RWPE2 (cell line): Measurements from ENCODE around the gene MGRN1.

Source experiments
- ATAC-seq: fragments of 200-7000 bp; cut with Tn5 transposase; 3 replicates; pipeline ENCODE4 v1.9.1; 2021; ENCODE audit warnings: low read depth
- DNase-seq: peaks from one replicate; pipeline ENCODE4 v3.0.0-alpha.2; 2020; ENCODE audit warnings: low spot score
- H3K27ac ChIP-seq: fragments of 450-650 bp; 2 replicates; pipeline ENCODE4 v1.5.1; 2017; ENCODE audit warnings: mild to moderate bottlenecking; ENCODE audit not compliant: poor library complexity, severe bottlenecking
- H3K27me3 ChIP-seq: fragments of 250-450 bp; sonication (Bioruptor Pico); 2 replicates; pipeline ENCODE4 v1.5.1; 2021; ENCODE audit warnings: mild to moderate bottlenecking, moderate library complexity; ENCODE audit not compliant: insufficient read depth, poor library complexity, severe bottlenecking
- H3K36me3 ChIP-seq: fragments of 250-450 bp; sonication (Bioruptor Pico); 2 replicates; pipeline ENCODE4 v1.5.1; 2020; ENCODE audit warnings: low read depth, mild to moderate bottlenecking, moderate library complexity
- H3K4me1 ChIP-seq: fragments of 250-450 bp; sonication (Bioruptor Pico); 2 replicates; pipeline ENCODE4 v1.5.1; 2021; ENCODE audit warnings: mild to moderate bottlenecking, moderate library complexity; ENCODE audit not compliant: insufficient read depth, poor library complexity, severe bottlenecking
- H3K4me3 ChIP-seq: fragments of 250-450 bp; sonication (Bioruptor Pico); 2 replicates; pipeline ENCODE4 v1.5.1; 2021; ENCODE audit warnings: mild to moderate bottlenecking, moderate library complexity; ENCODE audit not compliant: severe bottlenecking
- H3K9me3 ChIP-seq: fragments of 250-450 bp; sonication (Bioruptor Pico); 2 replicates; pipeline ENCODE4 v1.5.1; 2021; ENCODE audit warnings: mild to moderate bottlenecking, moderate library complexity; ENCODE audit not compliant: severe bottlenecking
- CTCF ChIP-seq: fragments of 450-650 bp; IDR thresholded peaks from one replicate; pipeline ENCODE4 v1.5.1; 2017; ENCODE audit warnings: mild to moderate bottlenecking, moderate library complexity; ENCODE audit not compliant: poor library complexity, severe bottlenecking

MGRN1 gene

GRCh38 chr16:4623593-4623992 is 1.0 kb upstream of the MGRN1 start:
- ATAC-seq (no peak), DNase-seq (no peak)
- Histone ChIP-seq H3K27ac (no peak overlapping the region), H3K4me3 (no peak overlapping the region), H3K27me3 (no peaks in the 10 kb centered on the region), H3K4me1 (peaks cover 10% of the 10 kb centered on the region), H3K9me3 (no peaks in the 10 kb centered on the region), H3K36me3 (peaks cover 11% of the 10 kb centered on the region)
- no peak for TF ChIP-seq CTCF

- TF ChIP-seq CTCF, result no peak
- H3K27me3 ChIP-seq, result no peaks in the 10 kb centered on the region
- H3K4me3 ChIP-seq, result peak overlapping the region; percentile 95
- H3K36me3 ChIP-seq, result peaks cover 11% of the 10 kb centered on the region
- H3K27ac ChIP-seq, result peak overlapping the region; percentile 56
- ATAC-seq (peak; percentile 41), DNase-seq (no peak)
- peaks cover 3% of the 10 kb centered on the region for H3K4me1 ChIP-seq
- H3K9me3 ChIP-seq, result no peaks in the 10 kb centered on the region
Measured at GRCh38 chr16:4624827-4625559, 367 bp downstream of the MGRN1 start.

- H3K27ac ChIP-seq, result peak overlapping the region; percentile 56
- H3K9me3 ChIP-seq, result no peaks in the 10 kb centered on the region
- no peaks in the 10 kb centered on the region for H3K27me3 ChIP-seq
- no peak for TF ChIP-seq CTCF
- no peak for DNase-seq
- H3K4me3 ChIP-seq, result peak overlapping the region; percentile 95
- H3K36me3 ChIP-seq, result peaks cover 11% of the 10 kb centered on the region
- ATAC-seq, result no peak; the same call in 1 of the 3 replicates
- peaks cover 3% of the 10 kb centered on the region for H3K4me1 ChIP-seq
Measured at GRCh38 chr16:4625560-4626159, 1.0 kb downstream of the MGRN1 start.

GRCh38 chr16:4626396-4626795 is 1.8 kb downstream of the MGRN1 start:
- no peak overlapping the region for H3K4me3 ChIP-seq
- H3K27ac ChIP-seq, result peak overlapping the region; percentile 56

More at GRCh38 chr16:4626396-4626795, 1.8 kb downstream of the MGRN1 start:
- peaks cover 3% of the 10 kb centered on the region for H3K4me1 ChIP-seq
- ATAC-seq (no peak), DNase-seq (no peak)
- no peak for TF ChIP-seq CTCF
- no peaks in the 10 kb centered on the region for H3K9me3 ChIP-seq
- H3K27me3 ChIP-seq, result no peaks in the 10 kb centered on the region
- H3K36me3 ChIP-seq, result peaks cover 14% of the 10 kb centered on the region
